SK-N-SH (cell line): ENCODE results near the gene CCDC122. TPM values are rescaled to one million over a fixed set of nuclear protein-coding genes. Genes with fewer than 3 reads are reported as not detected.

ENCODE experiments used
- CTCF ChIA-PET: fragments of 300-600, 350-600 bp; formaldehyde crosslinking; extraction: SDS; loops from one replicate; lab custom pipeline; 2021; lab: Yijun Ruan, JAX
- POLR2A ChIA-PET: fragments of 350-600 bp; sonication (Branson Sonifier 250); formaldehyde crosslinking; extraction: SDS; loops from one replicate; lab custom pipeline; 2020; ENCODE audit warnings: antibody characterized with exemption, inconsistent platforms; lab: Yijun Ruan, JAX
- DNase-seq: peaks from one replicate; pipeline ENCODE4 v3.0.0; 2012
- H2AFZ ChIP-seq: fragments of 200-600 bp; sonication (generic); 2 replicates; pipeline ENCODE4 v1.8.1; 2016; ENCODE audit warnings: antibody characterized with exemption, mild to moderate bottlenecking, low read depth
- H3F3A ChIP-seq: fragments of 200-600 bp; sonication (generic); replicated peaks from 2 replicates; pipeline ENCODE3; 2016; ENCODE audit warnings: antibody characterized with exemption, mild to moderate bottlenecking; ENCODE audit not compliant: insufficient read depth
- H3K27ac ChIP-seq, 2 experiments: fragments of 200-500 bp in 1 of 2; fragments of 200-600 bp in 1 of 2; sonication (Bioruptor generic) in 1 of 2; sonication (generic), shearing (Covaris generic) in 1 of 2; 2 replicates each; pipeline versions ENCODE4 v1.5.1 to v1.6.1; 2014 to 2016; ENCODE audit warnings: low read depth in 2 of 2, inconsistent platforms in 1 of 2, low read length in 1 of 2, mild to moderate bottlenecking in 1 of 2, mixed read lengths in 1 of 2
- H3K27me3 ChIP-seq: fragments of 200-600 bp; sonication (generic), shearing (Covaris generic); 2 replicates; pipeline ENCODE4 v1.6.1; 2016; ENCODE audit warnings: mixed run types; ENCODE audit not compliant: insufficient read depth
- H3K36me3 ChIP-seq, 2 experiments: fragments of 200-500 bp in 1 of 2; fragments of 200-600 bp in 1 of 2; sonication (Bioruptor generic) in 1 of 2; sonication (generic) in 1 of 2; replicated peaks in 1 of 2; 2 replicates each; pipeline versions ENCODE3 to v1.5.1; 2014 to 2016; ENCODE audit warnings: low read length in 1 of 2, mild to moderate bottlenecking in 1 of 2; ENCODE audit not compliant: insufficient read depth in 2 of 2, control insufficient read depth in 1 of 2
- H3K4me1 ChIP-seq, 2 experiments: fragments of 200-500 bp in 1 of 2; fragments of 200-600 bp in 1 of 2; sonication (Bioruptor generic) in 1 of 2; sonication (generic), shearing (Covaris generic) in 1 of 2; 2 replicates each; pipeline versions ENCODE4 v1.5.1 to v1.6.1; 2014 to 2016; ENCODE audit warnings: low read depth in 1 of 2, low read length in 1 of 2, mixed run types in 1 of 2; ENCODE audit not compliant: insufficient read depth in 2 of 2, control insufficient read depth in 1 of 2
- H3K4me2 ChIP-seq: fragments of 200-600 bp; sonication (generic), shearing (Covaris generic); 2 replicates; pipeline ENCODE4 v1.6.1; 2017; ENCODE audit warnings: mixed run types
- H3K4me3 ChIP-seq, 2 experiments: fragments of 200-500 bp in 1 of 2; fragments of 200-600 bp in 1 of 2; sonication (Bioruptor generic) in 1 of 2; sonication (generic), shearing (Covaris generic) in 1 of 2; 2 replicates each; pipeline versions ENCODE4 v1.5.1 to v1.8.1; 2014 to 2016; ENCODE audit warnings: low read depth in 2 of 2, inconsistent platforms in 1 of 2, low read length in 1 of 2, mild to moderate bottlenecking in 1 of 2, mixed read lengths in 1 of 2, moderate library complexity in 1 of 2
- H3K79me2 ChIP-seq: fragments of 200-600 bp; sonication (generic); 2 replicates; pipeline ENCODE4 v1.8.1; 2017; ENCODE audit warnings: mild to moderate bottlenecking; ENCODE audit not compliant: insufficient read depth
- H3K9ac ChIP-seq: fragments of 200-600 bp; sonication (generic); 2 replicates; pipeline ENCODE4 v1.6.1; 2017; ENCODE audit warnings: mixed run types
- H3K9me2 ChIP-seq: fragments of 200-600 bp; sonication (generic); 2 replicates; pipeline ENCODE4 v1.6.1; 2017; ENCODE audit warnings: mixed run types
- H3K9me3 ChIP-seq: fragments of 200-600 bp; sonication (generic); 2 replicates; pipeline ENCODE4 v1.6.1; 2017; ENCODE audit warnings: mixed run types, mild to moderate bottlenecking, moderate library complexity
- H4K20me1 ChIP-seq: fragments of 200-600 bp; sonication (generic); 2 replicates; pipeline ENCODE4 v1.6.1; 2017; ENCODE audit warnings: mild to moderate bottlenecking, mixed run types; ENCODE audit not compliant: insufficient read depth
- CHD2 ChIP-seq: fragments of 150-350 bp; IDR thresholded peaks from 2 replicates; pipeline ENCODE4 v1.6.1; 2018; ENCODE audit warnings: low read length; ENCODE audit not compliant: partially characterized antibody
- ELF1 ChIP-seq: IDR thresholded peaks from 2 replicates; pipeline ENCODE4 v1.4.0; 2012
- EZH2phosphoT487 ChIP-seq: fragments of 200-600 bp; sonication (generic); IDR thresholded peaks from 2 replicates; pipeline ENCODE4 v1.6.1; 2017; ENCODE audit warnings: low read depth, mixed run types, mild to moderate bottlenecking, antibody characterized with exemption, moderate library complexity, borderline replicate concordance
- FOXJ3 ChIP-seq: sonication (generic); formaldehyde crosslinking; IDR thresholded peaks from 2 replicates; pipeline ENCODE4 v1.5.1; 2020; ENCODE audit warnings: mild to moderate bottlenecking, missing genetic modification reagents
- FOXM1 ChIP-seq: IDR thresholded peaks from 2 replicates; pipeline ENCODE4 v1.4.0; 2012; ENCODE audit warnings: low read depth, mild to moderate bottlenecking
- JUND ChIP-seq: IDR thresholded peaks from 2 replicates; pipeline ENCODE4 v1.4.0; 2012
- NFIC ChIP-seq: IDR thresholded peaks from 2 replicates; pipeline ENCODE4 v1.4.0; 2012; ENCODE audit warnings: borderline replicate concordance
- RFX5 ChIP-seq: IDR thresholded peaks from 2 replicates; pipeline ENCODE4 v1.6.1; 2012; ENCODE audit warnings: mild to moderate bottlenecking, improper control_type of control experiment, low read length
- RXRA ChIP-seq: IDR thresholded peaks from 2 replicates; pipeline ENCODE4 v1.4.0; 2012; ENCODE audit warnings: low read depth, mild to moderate bottlenecking, borderline replicate concordance
- SIN3A ChIP-seq: IDR thresholded peaks from 2 replicates; pipeline ENCODE4 v1.6.1; 2012; ENCODE audit warnings: low read depth, mild to moderate bottlenecking, low read length, moderate library complexity, borderline replicate concordance
- WGBS: methylation state at CpG from one replicate; pipeline ENCODE4 v1.1.6; 2017; ENCODE audit warnings: low lambda C conversion rate; 5-methylcytosine and 5-hydroxymethylcytosine counted together
- polyA plus RNA-seq, 3 experiments: library from polyadenylated mRNA; depleted of rRNA; stranded (reverse); fragments of >200 nt; gene quantifications; 2 replicates each; pipeline ENCODE4 v1.2.3, GENCODE V29; 2012
- TF ChIP-seq, protein P1 (sequence below): IDR thresholded peaks from 2 replicates; pipeline ENCODE4; 2012
- TF ChIP-seq, protein P2 (sequence below): IDR thresholded peaks from 2 replicates; pipeline ENCODE4 v1.6.1; 2012; ENCODE audit warnings: mild to moderate bottlenecking, low read depth, low read length, moderate library complexity
- TF ChIP-seq, protein P3 (sequence below): fragments of 200-600 bp; sonication (generic); IDR thresholded peaks from 2 replicates; pipeline ENCODE4 v1.6.1; 2017; ENCODE audit warnings: antibody characterized with exemption, mild to moderate bottlenecking, moderate library complexity
- TF ChIP-seq, protein P4 (sequence below): fragments of 150-350 bp; IDR thresholded peaks from 2 replicates; pipeline ENCODE4 v1.6.1; 2017; ENCODE audit warnings: antibody characterized with exemption, low read length, low read depth, borderline replicate concordance

The CCDC122 gene
- polyA plus RNA-seq, 1 of the 3 experiments (the other 2 are of a cell fraction) = 1.4 TPM

DNA sequence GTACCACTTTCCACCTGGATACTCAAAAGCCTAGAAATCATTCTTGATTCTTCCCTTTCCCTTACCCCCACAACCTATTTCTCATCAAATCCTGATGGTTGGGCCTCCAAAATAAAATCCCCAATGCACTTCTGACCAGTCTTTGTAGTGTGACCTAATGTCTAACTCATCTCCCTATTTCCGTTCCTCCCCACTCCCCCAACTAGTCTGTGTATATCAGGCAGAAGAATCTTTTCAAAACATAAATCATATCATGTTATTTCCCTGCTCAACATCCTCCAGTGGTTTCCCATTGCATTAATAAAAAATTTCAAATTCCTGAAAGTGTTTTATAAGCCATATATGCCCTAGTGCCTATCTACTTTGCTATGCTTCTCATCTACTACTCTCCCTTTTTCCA is 17.7 kb downstream of the CCDC122 start (continued):
- TF ChIP-seq, protein P1, sequence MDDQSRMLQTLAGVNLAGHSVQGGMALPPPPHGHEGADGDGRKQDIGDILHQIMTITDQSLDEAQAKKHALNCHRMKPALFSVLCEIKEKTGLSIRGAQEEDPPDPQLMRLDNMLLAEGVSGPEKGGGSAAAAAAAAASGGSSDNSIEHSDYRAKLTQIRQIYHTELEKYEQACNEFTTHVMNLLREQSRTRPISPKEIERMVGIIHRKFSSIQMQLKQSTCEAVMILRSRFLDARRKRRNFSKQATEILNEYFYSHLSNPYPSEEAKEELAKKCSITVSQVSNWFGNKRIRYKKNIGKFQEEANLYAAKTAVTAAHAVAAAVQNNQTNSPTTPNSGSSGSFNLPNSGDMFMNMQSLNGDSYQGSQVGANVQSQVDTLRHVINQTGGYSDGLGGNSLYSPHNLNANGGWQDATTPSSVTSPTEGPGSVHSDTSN = peak; percentile 88
- TF ChIP-seq RFX5 (no peak), RXRA (peak; percentile 65; the same call in 1 of the 2 replicates), NFIC (peak; percentile 64), FOXJ3 (CRISPR knock-in tag) (no peak)
- TF ChIP-seq, protein P2, sequence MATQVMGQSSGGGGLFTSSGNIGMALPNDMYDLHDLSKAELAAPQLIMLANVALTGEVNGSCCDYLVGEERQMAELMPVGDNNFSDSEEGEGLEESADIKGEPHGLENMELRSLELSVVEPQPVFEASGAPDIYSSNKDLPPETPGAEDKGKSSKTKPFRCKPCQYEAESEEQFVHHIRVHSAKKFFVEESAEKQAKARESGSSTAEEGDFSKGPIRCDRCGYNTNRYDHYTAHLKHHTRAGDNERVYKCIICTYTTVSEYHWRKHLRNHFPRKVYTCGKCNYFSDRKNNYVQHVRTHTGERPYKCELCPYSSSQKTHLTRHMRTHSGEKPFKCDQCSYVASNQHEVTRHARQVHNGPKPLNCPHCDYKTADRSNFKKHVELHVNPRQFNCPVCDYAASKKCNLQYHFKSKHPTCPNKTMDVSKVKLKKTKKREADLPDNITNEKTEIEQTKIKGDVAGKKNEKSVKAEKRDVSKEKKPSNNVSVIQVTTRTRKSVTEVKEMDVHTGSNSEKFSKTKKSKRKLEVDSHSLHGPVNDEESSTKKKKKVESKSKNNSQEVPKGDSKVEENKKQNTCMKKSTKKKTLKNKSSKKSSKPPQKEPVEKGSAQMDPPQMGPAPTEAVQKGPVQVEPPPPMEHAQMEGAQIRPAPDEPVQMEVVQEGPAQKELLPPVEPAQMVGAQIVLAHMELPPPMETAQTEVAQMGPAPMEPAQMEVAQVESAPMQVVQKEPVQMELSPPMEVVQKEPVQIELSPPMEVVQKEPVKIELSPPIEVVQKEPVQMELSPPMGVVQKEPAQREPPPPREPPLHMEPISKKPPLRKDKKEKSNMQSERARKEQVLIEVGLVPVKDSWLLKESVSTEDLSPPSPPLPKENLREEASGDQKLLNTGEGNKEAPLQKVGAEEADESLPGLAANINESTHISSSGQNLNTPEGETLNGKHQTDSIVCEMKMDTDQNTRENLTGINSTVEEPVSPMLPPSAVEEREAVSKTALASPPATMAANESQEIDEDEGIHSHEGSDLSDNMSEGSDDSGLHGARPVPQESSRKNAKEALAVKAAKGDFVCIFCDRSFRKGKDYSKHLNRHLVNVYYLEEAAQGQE = no peak

DNA sequence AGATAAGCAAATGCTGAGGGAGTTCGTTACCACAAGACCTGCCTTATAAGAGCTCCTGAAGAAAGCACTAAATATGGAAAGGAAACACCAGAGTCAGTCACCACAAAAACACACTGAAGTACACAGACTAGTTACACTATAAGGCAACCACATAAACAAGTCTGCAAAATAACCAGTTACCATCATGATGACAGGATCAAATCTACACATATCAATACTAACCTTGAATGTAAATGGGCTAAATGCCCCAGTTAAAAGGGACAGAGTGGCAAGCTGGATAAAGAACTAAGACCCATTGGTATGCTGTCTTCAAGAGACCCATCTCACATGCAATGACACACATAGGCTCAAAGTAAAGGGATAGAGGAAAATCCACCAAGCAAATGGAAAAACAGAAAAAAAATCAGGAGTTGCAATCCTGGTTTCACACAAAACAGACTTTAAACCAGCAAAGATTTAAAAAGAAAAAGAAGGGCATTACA is 26.6 kb downstream of the CCDC122 start:
- Histone ChIP-seq H3K9me2 (no peaks in the 10 kb centered on the region), H4K20me1 (no peaks in the 10 kb centered on the region), H3K27me3 (no peaks in the 10 kb centered on the region), H3K27ac (no peak overlapping the region), H3F3A (peaks cover 5% of the 10 kb centered on the region), H3K79me2 (peaks cover 2% of the 10 kb centered on the region; the same call in 1 of the 2 replicates), H3K4me2 (no peak overlapping the region), H3K4me3 (no peak overlapping the region), H3K36me3 (peaks cover 0 to 52% of the 10 kb centered on the region in 2 experiments), H3K9ac (no peak overlapping the region), H2AFZ (no peak overlapping the region), H3K4me1 (peaks cover 0 to 4% of the 10 kb centered on the region in 2 experiments; a peak in 1 of 4 replicates), H3K9me3 (peaks cover 29% of the 10 kb centered on the region)
- WGBS = 95% methylated on average over 1 of the region's 1 CpG
- CTCF ChIA-PET = no interaction called here
- POLR2A ChIA-PET = no interaction called here
- TF ChIP-seq NFIC (no peak), JUND (no peak), RXRA (no peak), ELF1 (no peak), FOXM1 (no peak), SIN3A (no peak), RFX5 (no peak), EZH2phosphoT487 (no peak), CHD2 (no peak)
- TF ChIP-seq, protein P3, sequence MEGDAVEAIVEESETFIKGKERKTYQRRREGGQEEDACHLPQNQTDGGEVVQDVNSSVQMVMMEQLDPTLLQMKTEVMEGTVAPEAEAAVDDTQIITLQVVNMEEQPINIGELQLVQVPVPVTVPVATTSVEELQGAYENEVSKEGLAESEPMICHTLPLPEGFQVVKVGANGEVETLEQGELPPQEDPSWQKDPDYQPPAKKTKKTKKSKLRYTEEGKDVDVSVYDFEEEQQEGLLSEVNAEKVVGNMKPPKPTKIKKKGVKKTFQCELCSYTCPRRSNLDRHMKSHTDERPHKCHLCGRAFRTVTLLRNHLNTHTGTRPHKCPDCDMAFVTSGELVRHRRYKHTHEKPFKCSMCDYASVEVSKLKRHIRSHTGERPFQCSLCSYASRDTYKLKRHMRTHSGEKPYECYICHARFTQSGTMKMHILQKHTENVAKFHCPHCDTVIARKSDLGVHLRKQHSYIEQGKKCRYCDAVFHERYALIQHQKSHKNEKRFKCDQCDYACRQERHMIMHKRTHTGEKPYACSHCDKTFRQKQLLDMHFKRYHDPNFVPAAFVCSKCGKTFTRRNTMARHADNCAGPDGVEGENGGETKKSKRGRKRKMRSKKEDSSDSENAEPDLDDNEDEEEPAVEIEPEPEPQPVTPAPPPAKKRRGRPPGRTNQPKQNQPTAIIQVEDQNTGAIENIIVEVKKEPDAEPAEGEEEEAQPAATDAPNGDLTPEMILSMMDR = no peak
- TF ChIP-seq, protein P2 = no peak
- TF ChIP-seq, protein P4, sequence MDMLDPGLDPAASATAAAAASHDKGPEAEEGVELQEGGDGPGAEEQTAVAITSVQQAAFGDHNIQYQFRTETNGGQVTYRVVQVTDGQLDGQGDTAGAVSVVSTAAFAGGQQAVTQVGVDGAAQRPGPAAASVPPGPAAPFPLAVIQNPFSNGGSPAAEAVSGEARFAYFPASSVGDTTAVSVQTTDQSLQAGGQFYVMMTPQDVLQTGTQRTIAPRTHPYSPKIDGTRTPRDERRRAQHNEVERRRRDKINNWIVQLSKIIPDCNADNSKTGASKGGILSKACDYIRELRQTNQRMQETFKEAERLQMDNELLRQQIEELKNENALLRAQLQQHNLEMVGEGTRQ = no peak
- DNase-seq = no peak
